ENCODE measurements around the gene NOSIP.

GRCh38 chr19:49559928-49560327 lies 20.4 kb downstream of the NOSIP start:
- no peak for TF ChIP-seq CTCF (conservative IDR thresholded peaks at IDR 0.05; ENCODE audit: low read length)
- no peak for TF ChIP-seq EZH2phosphoT487 (IDR thresholded peaks at IDR 0.05; ENCODE audit: borderline replicate concordance, low read depth, low read length)
